Upper lobe of left lung (tissue), 4 donors: ENCODE measurements around the gene DIDO1.

Experiments
- CTCF ChIP-seq, 6 experiments: fragments of 450-650 bp in 4 of 6; fragments of 200-600 bp in 2 of 6; sonication (generic) in 2 of 6; IDR thresholded peaks; one replicate each; pipeline ENCODE4 v1.5.1; 2016 to 2019; ENCODE audit warnings: antibody characterized with exemption in 6 of 6
- EP300 ChIP-seq, 4 donors: sonication (generic); formaldehyde crosslinking; IDR thresholded peaks; one replicate each; pipeline ENCODE4 v1.5.1; 2017; ENCODE audit warnings: antibody characterized with exemption in 4 of 4, control low read depth in 2 of 4
- POLR2A ChIP-seq, 4 donors: fragments of 450-650 bp; IDR thresholded peaks; one replicate each; pipeline ENCODE4 v1.5.1; 2016 to 2017; ENCODE audit warnings: antibody characterized with exemption in 4 of 4, mild to moderate bottlenecking in 2 of 4
- POLR2AphosphoS5 ChIP-seq, 2 donors: sonication (generic); formaldehyde crosslinking; IDR thresholded peaks; one replicate each; pipeline ENCODE4 v1.5.1; 2017; ENCODE audit warnings: antibody characterized with exemption in 2 of 2

- TF ChIP-seq POLR2AphosphoS5 (IDR thresholded peaks at IDR 0.05) (no peak), CTCF (IDR thresholded peaks at IDR 0.05) (no peak), EP300 (IDR thresholded peaks at IDR 0.05) (no peak), POLR2A (IDR thresholded peaks at IDR 0.05) (no peak)
Observed at GRCh38 chr20:62859721-62860120, 66.6 kb downstream of the DIDO1 start.
